RPMI8226 (cell line): ENCODE data around the gene UBE2J1.

ENCODE experiments used
- DNase-seq: peaks from one replicate; pipeline ENCODE4 v3.0.0-alpha.2; 2015

The UBE2J1 gene

GRCh38 chr6:89361171-89361570, 8.6 kb upstream of the UBE2J1 start:
- no peak for DNase-seq

- no peak for DNase-seq
These were observed 8.0 kb upstream of the UBE2J1 start for GRCh38 chr6:89360415-89360999.

GRCh38 chr6:89359561-89359960, 7.0 kb upstream of the UBE2J1 start:
- no peak for DNase-seq

GRCh38 chr6:89357390-89357789, 4.9 kb upstream of the UBE2J1 start:
- DNase-seq = peak; percentile 87

- peak; percentile 70 for DNase-seq
These were observed 4.2 kb upstream of the UBE2J1 start for GRCh38 chr6:89356642-89357170.

- no peak for DNase-seq
These were observed 3.1 kb upstream of the UBE2J1 start for GRCh38 chr6:89355511-89356194.

GRCh38 chr6:89353702-89354392, 1.3 kb upstream of the UBE2J1 start:
- peak; percentile 38 for DNase-seq

GRCh38 chr6:89353118-89353556, 615 bp upstream of the UBE2J1 start:
- DNase-seq = peak; percentile 47

GRCh38 chr6:89351671-89352277, 748 bp downstream of the UBE2J1 start:
- no peak for DNase-seq

- DNase-seq = peak; percentile 29
These were observed 2.1 kb downstream of the UBE2J1 start for GRCh38 chr6:89350281-89350966.

GRCh38 chr6:89348372-89348771, 4.2 kb downstream of the UBE2J1 start:
- no peak for DNase-seq

- peak; percentile 45 for DNase-seq
These were observed 4.7 kb downstream of the UBE2J1 start for GRCh38 chr6:89347825-89348224.

- DNase-seq = no peak
These were observed 6.1 kb downstream of the UBE2J1 start for GRCh38 chr6:89346433-89346832.

GRCh38 chr6:89339565-89339964, 13.0 kb downstream of the UBE2J1 start:
- no peak for DNase-seq

GRCh38 chr6:89335164-89335563, 17.4 kb downstream of the UBE2J1 start:
- DNase-seq = no peak

- no peak for DNase-seq
These were observed 21.6 kb downstream of the UBE2J1 start for GRCh38 chr6:89330910-89331309.

- DNase-seq = no peak
These were observed 23.5 kb downstream of the UBE2J1 start for GRCh38 chr6:89328976-89329375.

- no peak for DNase-seq
These were observed 28.2 kb downstream of the UBE2J1 start for GRCh38 chr6:89324304-89324703.

- no peak for DNase-seq
These were observed 29.0 kb downstream of the UBE2J1 start for GRCh38 chr6:89323511-89323971.

- DNase-seq = no peak
These were observed 31.2 kb downstream of the UBE2J1 start for GRCh38 chr6:89321131-89321970.

GRCh38 chr6:89320012-89320559, 32.4 kb downstream of the UBE2J1 start:
- no peak for DNase-seq
